HFF-Myc (cell line): Measurements from ENCODE around the gene RRAS2.

ENCODE experiments used
- DNase-seq: peaks from one replicate; pipeline ENCODE4 v3.0.0-alpha.2; 2011; ENCODE audit warnings: low read depth; ENCODE audit errors: extremely low read depth
- H3K4me3 ChIP-seq: replicated peaks from 2 replicates; pipeline ENCODE4 v1.5.1; 2011; ENCODE audit warnings: low read depth, mild to moderate bottlenecking, control low read depth, low read length
- CTCF ChIP-seq: IDR thresholded peaks from 2 replicates; pipeline ENCODE4 v1.5.1; 2012; ENCODE audit warnings: mild to moderate bottlenecking, low read depth, low read length, control low read depth; ENCODE audit errors: missing control alignments

Gene RRAS2

GRCh38 chr11:14390669-14391068 lies 31.7 kb upstream of the RRAS2 start:
- no peak for DNase-seq
- no peak for TF ChIP-seq CTCF
- H3K4me3 ChIP-seq = no peak overlapping the region

- DNase-seq = no peak
- no peak overlapping the region for H3K4me3 ChIP-seq
- TF ChIP-seq CTCF = no peak
Measured at GRCh38 chr11:14388352-14388751, 29.4 kb upstream of the RRAS2 start.

- peak; percentile 40 for DNase-seq
- TF ChIP-seq CTCF = no peak
- no peak overlapping the region for H3K4me3 ChIP-seq
Measured at GRCh38 chr11:14386895-14387480, 28.0 kb upstream of the RRAS2 start.

- DNase-seq = no peak
- TF ChIP-seq CTCF = no peak
- no peak overlapping the region for H3K4me3 ChIP-seq
Measured at GRCh38 chr11:14386081-14386480, 27.1 kb upstream of the RRAS2 start.

GRCh38 chr11:14384338-14384737 lies 25.4 kb upstream of the RRAS2 start:
- TF ChIP-seq CTCF = no peak
- no peak overlapping the region for H3K4me3 ChIP-seq
- DNase-seq = no peak

GRCh38 chr11:14381968-14382367 lies 23.0 kb upstream of the RRAS2 start:
- DNase-seq = no peak
- no peak overlapping the region for H3K4me3 ChIP-seq
- no peak for TF ChIP-seq CTCF

- DNase-seq = no peak
- no peak for TF ChIP-seq CTCF
- H3K4me3 ChIP-seq = peak overlapping the region; percentile 43
Measured at GRCh38 chr11:14380947-14381561, 22.1 kb upstream of the RRAS2 start.
